ENCODE results near the gene KCND3. TPM values are rescaled to one million over a fixed set of nuclear protein-coding genes. Genes with fewer than 3 reads are reported as not detected.

The KCND3 gene
- total and polyA plus RNA-seq, 2 of the 4 experiments (the other 2 are of a cell fraction): under 0.01 to 0.03 TPM

GRCh38 chr1:111958851-111959250 lies 30.6 kb downstream of the KCND3 start:
- Histone ChIP-seq H3K4ac (ENCODE audit: low read depth, low read length) (no peak overlapping the region), H2AK9ac (replicated peaks; ENCODE audit: low read depth, low read length, poor library complexity) (no peak overlapping the region), H4K91ac (ENCODE audit: insufficient read depth, low read depth, low read length) (no peak overlapping the region), H4K5ac (ENCODE audit: low read depth, low read length) (no peak overlapping the region), H2AFZ (replicated peaks; ENCODE audit: low read length, poor library complexity) (no peak overlapping the region), H2BK20ac (ENCODE audit: low read depth, low read length) (no peak overlapping the region), H3K36me3 (ENCODE audit: control insufficient read depth, insufficient read depth, low read length) (no peaks in the 10 kb centered on the region), H4K8ac (ENCODE audit: low read depth in 2 of 2, low read length in 2 of 2) (no peak overlapping the region), H2BK5ac (ENCODE audit: low read depth, low read length, poor library complexity, severe bottlenecking) (no peak overlapping the region), H2BK15ac (ENCODE audit: low read depth, low read length) (no peak overlapping the region), H3K27ac (ENCODE audit: insufficient read depth, low read length) (no peak overlapping the region), H2BK120ac (ENCODE audit: low read depth, low read length) (no peak overlapping the region), H2AK5ac (ENCODE audit: low read depth, low read length) (no peak overlapping the region), H3K56ac (ENCODE audit: extremely low read depth, insufficient read depth, low read length) (no peak overlapping the region), H4K20me1 (ENCODE audit: insufficient read depth, low read length) (no peaks in the 10 kb centered on the region), H3K9ac (ENCODE audit: low read depth, low read length) (no peak overlapping the region), H3K18ac (ENCODE audit: low read depth, low read length) (no peak overlapping the region), H3K23ac (ENCODE audit: low read depth, low read length) (no peak overlapping the region), H3K4me2 (ENCODE audit: low read depth, low read length) (no peak overlapping the region), H3K27me3 (ENCODE audit: control insufficient read depth, insufficient read depth, low read length) (no peaks in the 10 kb centered on the region; the same call in 1 of the 2 replicates), H3K79me1 (ENCODE audit: low read depth in 1 of 2, low read length in 2 of 2) (no peaks in the 10 kb centered on the region), H3K9me3 (ENCODE audit: control insufficient read depth, insufficient read depth, low read length) (no peaks in the 10 kb centered on the region), H3K9me1 (ENCODE audit: insufficient read depth, low read length) (no peaks in the 10 kb centered on the region), H3K14ac (replicated peaks; ENCODE audit: low read depth, low read length) (no peak overlapping the region), H3K4me3 (ENCODE audit: insufficient read depth, low read depth, low read length) (no peak overlapping the region), H3K4me1 (ENCODE audit: control insufficient read depth, insufficient read depth, low read length) (no peaks in the 10 kb centered on the region)
- CTCF ChIA-PET: no interaction called here
- no CpG with 5 or more reads among the region's 6 CpGs for WGBS, 2 experiments (ENCODE audit: extremely low coverage in 2 of 2, insufficient read length in 1 of 2)
- intact Hi-C loops (cut with micrococcal nuclease): no loop called here
- in situ Hi-C loops (cut with MboI; ENCODE audit: low sequenced_read_pairs): no loop called here
- POLR2A ChIA-PET (ENCODE audit: unreplicated experiment): no interaction called here
- BruUV-seq (replicated peaks): no TSS peak
- DNase-seq: no peak
- dilution Hi-C loops (cut with HindIII; ENCODE audit: low sequenced_read_pairs, unreplicated experiment): no loop called here
- no peak for ATAC-seq (ENCODE audit: low read depth)
- no peak for TF ChIP-seq NFE2L2 (IDR thresholded peaks at IDR 0.05; ENCODE audit: low read depth, low read length)

Measured in IMR-90 (cell line).